Measurements from ENCODE around the gene ARHGEF17. TPM values are rescaled to one million over a fixed set of nuclear protein-coding genes. Genes with fewer than 3 reads are reported as not detected.
"Not testable (repeated sequence)": the region's sequence is repeated elsewhere in the genome, so short reads cannot be mapped to it uniquely, and the experiment has no call there.

ARHGEF17 gene
- total RNA-seq, 1 donor from 2014 or later = 193 TPM

- DNase-seq (ENCODE audit: low spot score in 2 of 2) = peak in 1 of 2 donors; percentile 62
- intact Hi-C loops (cut with DNase I) = no loop called here
Observed at GRCh38 chr11:73271936-73272679, 36.0 kb upstream of the ARHGEF17 start, which contains the start of gene P2RY6. TSS of gene P2RY6 (plus strand) at chr11:73272338. CDS start at chr11:73296519, 24,181 bp downstream.

GRCh38 chr11:73272680-73273038 is 35.4 kb upstream of the ARHGEF17 start:
- no peaks in the 10 kb centered on the region for H3K36me3 ChIP-seq
- no peak overlapping the region for H3K27ac ChIP-seq
- no peaks in the 10 kb centered on the region for H3K27me3 ChIP-seq
- no peaks in the 10 kb centered on the region for H3K9me3 ChIP-seq
- intact Hi-C loops (cut with DNase I) = no loop called here
- TF ChIP-seq CTCF (IDR thresholded peaks at IDR 0.05) = no peak
- no peaks in the 10 kb centered on the region for H3K4me1 ChIP-seq
- no peak for DNase-seq (ENCODE audit: low spot score in 2 of 2)
- peak overlapping the region in 1 of 2 donors; percentile 18 for H3K4me3 ChIP-seq

More at GRCh38 chr11:73271936-73272679, 36.0 kb upstream of the ARHGEF17 start, which contains the start of gene P2RY6:
- Histone ChIP-seq H3K4me1 (peaks cover 0 to under 1% of the 10 kb centered on the region in 2 donors), H3K4me3 (peak within 1 kb of the TSS in 1 of 2 donors; percentile 18), H3K36me3 (no peaks in the 10 kb centered on the region), H3K27ac (no peak within 1 kb of the TSS), H3K27me3 (no peaks in the 10 kb centered on the region), H3K9me3 (no peaks in the 10 kb centered on the region)
- TF ChIP-seq CTCF (IDR thresholded peaks at IDR 0.05) = no peak

- intact Hi-C loops (cut with DNase I) = no loop called here
- peak in 1 of 2 donors; percentile 55 for DNase-seq (ENCODE audit: low spot score in 2 of 2)
- no peaks in the 10 kb centered on the region for H3K36me3 ChIP-seq
- H3K4me1 ChIP-seq = no peaks in the 10 kb centered on the region
- H3K27me3 ChIP-seq = no peaks in the 10 kb centered on the region
- H3K9me3 ChIP-seq = no peaks in the 10 kb centered on the region
- TF ChIP-seq CTCF (IDR thresholded peaks at IDR 0.05) = no peak
- peak overlapping the region in 1 of 2 donors; percentile 18 for H3K4me3 ChIP-seq
- no peak overlapping the region for H3K27ac ChIP-seq
Observed at GRCh38 chr11:73273222-73273895, 34.7 kb upstream of the ARHGEF17 start.

- H3K4me1 ChIP-seq; H3K9me3 ChIP-seq; intact Hi-C loops (cut with DNase I); H3K27ac ChIP-seq; H3K4me3 ChIP-seq; DNase-seq (ENCODE audit: low spot score in 2 of 2); H3K36me3 ChIP-seq; H3K27me3 ChIP-seq: not testable (repeated sequence)
Observed at GRCh38 chr11:73274191-73274590, 33.9 kb upstream of the ARHGEF17 start.

GRCh38 chr11:73274722-73275380 is 33.2 kb upstream of the ARHGEF17 start:
- no peaks in the 10 kb centered on the region for H3K27me3 ChIP-seq
- no peaks in the 10 kb centered on the region for H3K36me3 ChIP-seq
- H3K4me1 ChIP-seq = no peaks in the 10 kb centered on the region
- no peak for TF ChIP-seq CTCF (IDR thresholded peaks at IDR 0.05)
- intact Hi-C loops (cut with DNase I) = no loop called here
- H3K9me3 ChIP-seq = no peaks in the 10 kb centered on the region
- H3K27ac ChIP-seq = peak overlapping the region in 1 of 2 donors; percentile 30
- peak in 1 of 2 donors; percentile 63 for DNase-seq (ENCODE audit: low spot score in 2 of 2)
- no peak overlapping the region for H3K4me3 ChIP-seq

GRCh38 chr11:73275381-73275750 is 32.7 kb upstream of the ARHGEF17 start:
- Histone ChIP-seq H3K4me3 (no peak overlapping the region), H3K4me1 (no peaks in the 10 kb centered on the region), H3K36me3 (no peaks in the 10 kb centered on the region), H3K9me3 (no peaks in the 10 kb centered on the region), H3K27ac (no peak overlapping the region), H3K27me3 (no peaks in the 10 kb centered on the region)
- DNase-seq (ENCODE audit: low spot score in 2 of 2) = peak in 1 of 2 donors; percentile 25
- TF ChIP-seq CTCF (IDR thresholded peaks at IDR 0.05) = no peak
- intact Hi-C loops (cut with DNase I) = no loop called here

Data from ascending aorta (tissue), 2 donors.